SK-N-SH treated with all-trans-retinoic acid at 6 μM for 48 hours (cell line): Measurements from ENCODE around the gene PRC1.

Experiments used
- CSDC2 ChIP-seq: fragments of 250-450 bp; sonication (Bioruptor Pico); IDR thresholded peaks from 2 replicates; pipeline ENCODE4 v1.5.0; 2020; ENCODE audit warnings: mild to moderate bottlenecking, moderate library complexity
- PPARA ChIP-seq: fragments of 250-450 bp; sonication (Bioruptor Pico); IDR thresholded peaks from 2 replicates; pipeline ENCODE4 v1.5.0; 2020; ENCODE audit warnings: mild to moderate bottlenecking, borderline replicate concordance
- ZNF70 ChIP-seq: fragments of 450-650 bp; formaldehyde crosslinking; IDR thresholded peaks from 2 replicates; pipeline ENCODE4 v1.5.0; 2020; ENCODE audit warnings: mild to moderate bottlenecking, moderate library complexity

- TF ChIP-seq PPARA (CRISPR knock-in tag): peak; percentile 88
- peak; percentile 88; the same call in 1 of the 2 replicates for TF ChIP-seq CSDC2
- 0 out of 2 replicates have a peak, but pooled peaks have one; percentile 20 for TF ChIP-seq ZNF70 (CRISPR knock-in tag)
These were observed at the start of gene PRC1 for GRCh38 chr15:90994417-90995311.
